ENCODE data around the gene CBFB. TPM values are rescaled to one million over a fixed set of nuclear protein-coding genes. Genes with fewer than 3 reads are reported as not detected.

CBFB gene
- total RNA-seq, 6 experiments from 2014 or later: 7.9 to 23.3 (median 18.9) TPM

DNA sequence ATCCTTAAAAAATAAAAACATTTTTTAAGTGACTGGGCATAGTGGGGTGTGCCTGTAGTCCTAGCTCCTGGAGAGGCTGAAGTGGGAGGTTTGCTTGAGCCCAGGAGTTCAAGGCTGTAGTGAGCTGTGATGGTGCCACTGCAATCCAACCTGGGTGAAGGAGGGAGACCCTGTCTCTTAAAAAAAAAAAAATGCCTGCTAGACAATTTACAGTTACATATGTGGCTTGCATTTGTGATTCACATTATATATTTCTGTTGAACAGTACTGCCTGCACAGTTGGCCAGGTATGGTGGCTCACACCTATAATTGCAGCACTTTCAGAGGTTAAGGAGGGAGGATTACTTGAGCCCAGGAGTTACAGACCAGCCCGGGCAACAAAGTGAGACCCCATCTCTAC is 23.4 kb downstream of the CBFB start:
- no peak overlapping the region for H3K27ac ChIP-seq
- TF ChIP-seq CTCF (IDR thresholded peaks at IDR 0.05): no peak
- no peak for TF ChIP-seq POLR2A (IDR thresholded peaks at IDR 0.05)
- no peaks in the 10 kb centered on the region for H3K4me1 ChIP-seq
- DNase-seq: no peak
- intact Hi-C loops (cut with DNase I): no loop called here
- H3K27me3 ChIP-seq: no peaks in the 10 kb centered on the region
- no peak for ATAC-seq
- no peak overlapping the region for H3K4me3 ChIP-seq
- H3K36me3 ChIP-seq: no peaks in the 10 kb centered on the region
- WGBS (ENCODE audit: insufficient coverage, low coverage, low lambda C conversion rate, missing lambda C conversion rate): 86% methylated on average over 1 of the region's 1 CpG
- no peaks in the 10 kb centered on the region for H3K9me3 ChIP-seq

- intact Hi-C loops (cut with DNase I): no loop called here
- no peak for TF ChIP-seq POLR2A (IDR thresholded peaks at IDR 0.05)
- TF ChIP-seq CTCF (IDR thresholded peaks at IDR 0.05): no peak
- DNase-seq: no peak
- Histone ChIP-seq H3K4me1 (no peaks in the 10 kb centered on the region), H3K36me3 (no peaks in the 10 kb centered on the region), H3K4me3 (no peak overlapping the region), H3K9me3 (no peaks in the 10 kb centered on the region), H3K27me3 (no peaks in the 10 kb centered on the region), H3K27ac (no peak overlapping the region)
- ATAC-seq: no peak
- 65% methylated on average over 4 of the region's 4 CpGs for WGBS (ENCODE audit: insufficient coverage, low coverage, low lambda C conversion rate, missing lambda C conversion rate)
These were observed 24.9 kb downstream of the CBFB start for GRCh38 chr16:67053767-67054334.

GRCh38 chr16:67054901-67055300 is 26.0 kb downstream of the CBFB start:
- H3K36me3 ChIP-seq: no peaks in the 10 kb centered on the region
- no peak for ATAC-seq
- 86% methylated on average over 2 of the region's 2 CpGs for WGBS (ENCODE audit: insufficient coverage, low coverage, low lambda C conversion rate, missing lambda C conversion rate)
- H3K9me3 ChIP-seq: no peaks in the 10 kb centered on the region
- no peak overlapping the region for H3K4me3 ChIP-seq
- no peak for DNase-seq
- no peak overlapping the region for H3K27ac ChIP-seq
- intact Hi-C loops (cut with DNase I): no loop called here
- H3K27me3 ChIP-seq: no peaks in the 10 kb centered on the region
- no peaks in the 10 kb centered on the region for H3K4me1 ChIP-seq
- TF ChIP-seq CTCF (IDR thresholded peaks at IDR 0.05) (no peak), POLR2A (IDR thresholded peaks at IDR 0.05) (no peak)

DNA sequence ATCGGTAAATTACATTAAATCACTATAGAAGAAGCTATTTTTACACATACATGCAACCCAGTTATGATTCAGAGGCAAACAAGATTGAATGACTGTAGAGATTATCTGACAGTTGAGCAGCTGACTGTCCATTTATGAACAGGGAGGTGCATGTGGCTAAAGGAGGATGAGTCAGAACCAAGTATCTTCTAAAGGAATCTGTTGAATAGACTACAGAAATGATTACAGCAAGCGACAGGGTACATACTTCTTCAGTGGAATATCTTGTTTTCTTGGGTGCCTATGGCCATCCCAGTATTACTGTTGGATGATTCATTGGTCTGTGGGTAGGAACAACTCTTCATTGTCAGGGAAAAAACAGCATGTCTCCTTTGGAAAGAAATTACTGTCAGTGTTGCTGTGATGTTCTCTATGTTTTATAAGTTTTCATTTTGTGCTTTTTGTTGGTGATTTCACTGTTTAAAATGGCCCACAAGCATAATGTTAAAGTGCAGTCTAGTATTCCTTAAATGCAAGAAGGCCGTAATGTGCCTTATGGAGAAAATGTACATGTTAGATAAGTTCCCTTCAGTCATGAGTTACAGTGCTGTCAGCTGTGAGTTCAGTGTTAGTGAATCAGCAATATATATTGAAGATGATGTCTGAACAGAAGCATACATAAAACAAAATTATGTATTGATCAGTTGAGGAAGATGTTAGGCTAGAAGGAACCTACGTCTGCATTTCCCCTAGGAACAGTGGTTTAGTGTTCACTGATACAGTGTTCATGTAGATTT is 27.0 kb downstream of the CBFB start:
- TF ChIP-seq POLR2A (IDR thresholded peaks at IDR 0.05) (no peak), CTCF (IDR thresholded peaks at IDR 0.05) (no peak)
- H3K4me3 ChIP-seq: no peak overlapping the region
- no peaks in the 10 kb centered on the region for H3K9me3 ChIP-seq
- ATAC-seq (no peak), DNase-seq (no peak)
- WGBS (ENCODE audit: insufficient coverage, low coverage, low lambda C conversion rate, missing lambda C conversion rate): 68% methylated on average over 4 of the region's 4 CpGs
- H3K36me3 ChIP-seq: no peaks in the 10 kb centered on the region
- H3K4me1 ChIP-seq: no peaks in the 10 kb centered on the region
- intact Hi-C loops (cut with DNase I): no loop called here
- H3K27ac ChIP-seq: no peak overlapping the region
- H3K27me3 ChIP-seq: no peaks in the 10 kb centered on the region

Measured in right lobe of liver (tissue), 6 donors.